Ovary (tissue), 9 donors: ENCODE measurements around the gene OSBP. TPM values are rescaled to one million over a fixed set of nuclear protein-coding genes. Genes with fewer than 3 reads are reported as not detected.

ENCODE experiments used
- DNase-seq, 5 donors: peaks; one replicate each; pipeline ENCODE4 v3.0.0-alpha.2; 2019 to 2020
- H3K27ac ChIP-seq, 2 donors: fragments of 200-600 bp; one replicate each; pipeline versions ENCODE4 v1.5.1 to v1.8.0; 2019 to 2022
- H3K27me3 ChIP-seq: fragments of 200-600 bp; one replicate; pipeline ENCODE4 v1.8.0; 2022
- H3K36me3 ChIP-seq: fragments of 200-600 bp; sonication (generic); one replicate; pipeline ENCODE4 v1.5.1; 2019
- H3K4me1 ChIP-seq: one replicate; pipeline ENCODE4 v1.8.1; 2013; ENCODE audit warnings: mild to moderate bottlenecking, moderate library complexity; ENCODE audit not compliant: insufficient read depth
- H3K4me3 ChIP-seq: fragments of 200-600 bp; sonication (generic); one replicate; pipeline ENCODE4 v1.5.1; 2017
- H3K9me3 ChIP-seq, 2 donors: fragments of 200-600 bp in 1 of 2; sonication (generic) in 1 of 2; one replicate each; pipeline versions ENCODE4 v1.5.1 to v1.8.1; 2013 to 2019; ENCODE audit warnings: mild to moderate bottlenecking in 1 of 2, moderate library complexity in 1 of 2
- CTCF ChIP-seq, 3 donors: fragments of 450-650 bp in 2 of 3; fragments of 200-600 bp in 1 of 3; IDR thresholded peaks; one replicate each; pipeline versions ENCODE4 v1.5.1 to v1.8.0; 2016 to 2022; ENCODE audit warnings: antibody characterized with exemption in 3 of 3, mild to moderate bottlenecking in 1 of 3
- EP300 ChIP-seq: sonication (generic); formaldehyde crosslinking; IDR thresholded peaks from one replicate; pipeline ENCODE4 v1.6.1; 2017; ENCODE audit warnings: antibody characterized with exemption
- POLR2A ChIP-seq: fragments of 450-650 bp; IDR thresholded peaks from one replicate; pipeline ENCODE4 v1.6.1; 2017; ENCODE audit warnings: antibody characterized with exemption, mild to moderate bottlenecking, moderate library complexity
- WGBS, 3 donors: extraction: QIAGEN DNeasy Blood & Tissue Kit in 1 of 3; methylation state at CpG; one replicate each; pipeline versions ENCODE4 v1.1.5 to v1.1.7; 2013 to 2017; 5-methylcytosine and 5-hydroxymethylcytosine counted together
- intact Hi-C, 4 donors: fragments of 100-400 bp; cut with DNase I; formaldehyde crosslinking; loops; one replicate each; pipeline versions ENCODE4 v1.11.0 to v1.15.1; 2022 to 2023
- polyA plus RNA-seq, 2 donors: library from polyadenylated mRNA; stranded (reverse); fragments of 200-250 nt in 1 of 2; fragments of 350-450 nt in 1 of 2; fragmentation: Illumina TruSeq in 1 of 2; extraction: RNeasy Lipid Tissue Mini Kit (QIAGEN cat#74804) in 1 of 2; gene quantifications; one replicate each; pipeline ENCODE4 v1.2.3, GENCODE V29; 2013 to 2014
- total RNA-seq, 7 donors: library from RNA; depleted of rRNA in 2 of 7; stranded (reverse); fragments of >200 nt in 2 of 7; fragmentation: NEBNext Ultra II Directional in 3 of 7; extraction: Animal tissue kit (Norgen Biotek cat#: 25700) in 3 of 7; gene quantifications; one replicate each; pipeline versions ENCODE4 v1.1.0 to v1.2.4, GENCODE V29; 2016 to 2023
- donor health status: DM: no; HTN: no; CAD: no; lungs with moderate emphysema.
- donor health status: DM: no; HTN: no; CAD: no.
- donor health status: Bipolar disorder and iron deficiency.
- donor health status: DM: yes; HTN: yes; CAD: no.
- donor health status: DM: no; HTN: no; CAD: no.
- donor health status: DM: yes; HTN: yes; CAD: no.

The OSBP gene
- total and polyA plus RNA-seq, 9 donors = 20.5 to 58.0 (median 42.4) TPM

- Histone ChIP-seq H3K36me3 (no peaks in the 10 kb centered on the region), H3K27ac (no peak overlapping the region), H3K9me3 (no peaks in the 10 kb centered on the region), H3K27me3 (no peaks in the 10 kb centered on the region), H3K4me1 (peaks cover 3% of the 10 kb centered on the region), H3K4me3 (no peak overlapping the region)
- no peak for TF ChIP-seq POLR2A
- no peak for TF ChIP-seq CTCF (IDR thresholded peaks at IDR 0.05)
- no peak for TF ChIP-seq EP300
- DNase-seq = no peak
- intact Hi-C loops = loop anchor here in 2 of 4 donors (10.0 kb wide), 2 partner anchors 47 to 53 kb away; partner anchors contain the start of gene PATL1 (in 1 of the 2)
- WGBS, 3 donors = 61 to 70% (median 62%) methylated on average over 6 of the region's 6 CpGs
Observed at GRCh38 chr11:59611570-59612565, 3.7 kb downstream of the OSBP start.

GRCh38 chr11:59610289-59610688 lies 5.3 kb downstream of the OSBP start:
- Histone ChIP-seq H3K9me3 (no peaks in the 10 kb centered on the region), H3K4me3 (no peak overlapping the region), H3K27ac (no peak overlapping the region), H3K36me3 (no peaks in the 10 kb centered on the region), H3K4me1 (peaks cover 3% of the 10 kb centered on the region), H3K27me3 (no peaks in the 10 kb centered on the region)
- TF ChIP-seq POLR2A = no peak
- TF ChIP-seq EP300 = no peak
- no peak for TF ChIP-seq CTCF (IDR thresholded peaks at IDR 0.05)
- 94 to 97% (median 95%) methylated on average over 7 of the region's 7 CpGs for WGBS, 3 donors
- intact Hi-C loops = loop anchor here in 2 of 4 donors (10.0 kb wide), 2 partner anchors 45 to 55 kb away; partner anchors contain the start of gene PATL1 (in 1 of the 2)
- DNase-seq = no peak

GRCh38 chr11:59607703-59608454 lies 7.7 kb downstream of the OSBP start:
- no peaks in the 10 kb centered on the region for H3K4me1 ChIP-seq
- H3K27ac ChIP-seq = no peak overlapping the region
- WGBS, 3 donors = 91 to 94% (median 92%) methylated on average over 6 of the region's 6 CpGs
- TF ChIP-seq CTCF (IDR thresholded peaks at IDR 0.05) (no peak), POLR2A (no peak), EP300 (no peak)
- DNase-seq = no peak
- H3K4me3 ChIP-seq = no peak overlapping the region
- no peaks in the 10 kb centered on the region for H3K9me3 ChIP-seq
- H3K27me3 ChIP-seq = no peaks in the 10 kb centered on the region
- intact Hi-C loops = no loop called here
- no peaks in the 10 kb centered on the region for H3K36me3 ChIP-seq

- Histone ChIP-seq H3K27ac (no peak overlapping the region), H3K36me3 (no peaks in the 10 kb centered on the region)
- DNase-seq = no peak
Observed at GRCh38 chr11:59602432-59602831, 13.1 kb downstream of the OSBP start.

More at GRCh38 chr11:59602432-59602831, 13.1 kb downstream of the OSBP start:
- Histone ChIP-seq H3K4me3 (no peak overlapping the region), H3K27me3 (no peaks in the 10 kb centered on the region), H3K4me1 (peaks cover 3% of the 10 kb centered on the region), H3K9me3 (no peaks in the 10 kb centered on the region)
- intact Hi-C loops = no loop called here
- WGBS, 3 donors = 88 to 93% (median 88%) methylated on average over 6 of the region's 6 CpGs
- TF ChIP-seq POLR2A = no peak
- no peak for TF ChIP-seq CTCF (IDR thresholded peaks at IDR 0.05)
- no peak for TF ChIP-seq EP300
